ENCODE measurements around the gene PDE3B. TPM values are rescaled to one million over a fixed set of nuclear protein-coding genes. Genes with fewer than 3 reads are reported as not detected.

The PDE3B gene
- total and polyA plus RNA-seq, 2 of the 8 experiments (the other 6 are each of a cell fraction or from before 2014, with no cell fraction given) = 2.7 to 10.9 TPM

DNA sequence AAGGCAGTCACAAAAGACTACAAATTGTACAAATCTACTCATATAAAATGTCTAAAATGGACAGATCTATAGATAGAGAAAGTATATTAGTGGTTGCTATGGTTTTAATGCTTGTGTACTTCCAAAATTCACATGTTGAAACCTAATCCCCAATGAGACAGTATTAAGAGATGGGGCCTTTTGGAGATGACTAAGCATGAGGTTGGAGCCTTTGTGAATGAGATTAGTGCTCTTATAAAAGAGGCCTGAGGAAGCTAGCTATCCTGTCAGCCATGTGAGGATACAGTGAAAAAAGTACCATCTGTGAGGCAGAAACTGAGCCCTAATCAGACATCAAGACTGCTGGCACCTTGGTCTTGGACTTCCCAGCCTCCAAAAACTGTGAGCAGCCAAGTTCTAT lies 165.9 kb downstream of the PDE3B start:
- Histone ChIP-seq H3K4ac (replicated peaks; ENCODE audit: insufficient read length, low read depth, low read length) (no peak overlapping the region), H3K4me1 (replicated peaks in 1 of 4; ENCODE audit: control insufficient read depth in 3 of 4, insufficient read depth in 4 of 4, low read length in 3 of 4) (no peaks in the 10 kb centered on the region), H4K91ac (replicated peaks; ENCODE audit: insufficient read length, low read length) (no peak overlapping the region), H3K79me1 (ENCODE audit: low read depth, low read length) (no peaks in the 10 kb centered on the region), H3K27me3 (replicated peaks in 1 of 4; ENCODE audit: control insufficient read depth in 3 of 4, extremely low read depth in 1 of 4, insufficient read depth in 3 of 4, low read length in 3 of 4) (no peaks in the 10 kb centered on the region), H2BK20ac (ENCODE audit: low read length) (no peak overlapping the region), H3K23me2 (ENCODE audit: low read depth, low read length) (no peaks in the 10 kb centered on the region), H2AFZ (ENCODE audit: low read length) (no peak overlapping the region), H3K56ac (replicated peaks; ENCODE audit: insufficient read length, low read depth, low read length) (no peak overlapping the region), H2BK5ac (ENCODE audit: low read depth, low read length) (no peak overlapping the region), H3K4me3 (ENCODE audit: extremely low read depth in 1 of 4, insufficient read depth in 2 of 4, low read depth in 3 of 4, low read length in 4 of 4) (no peak overlapping the region), H4K20me1 (replicated peaks in 1 of 2; ENCODE audit: control insufficient read depth in 1 of 2, insufficient read depth in 2 of 2, low read length in 2 of 2) (no peaks in the 10 kb centered on the region), H3K4me2 (ENCODE audit: insufficient read depth in 1 of 2, low read depth in 2 of 2, low read length in 2 of 2) (no peak overlapping the region), H3K9ac (replicated peaks in 1 of 4; ENCODE audit: extremely low read depth in 1 of 4, low read depth in 3 of 4, low read length in 3 of 4) (no peak overlapping the region), H4K5ac (ENCODE audit: insufficient read length, low read depth, low read length) (no peak overlapping the region), H3K14ac (ENCODE audit: insufficient read length) (no peak overlapping the region), H2BK120ac (replicated peaks; ENCODE audit: low read depth, low read length) (no peak overlapping the region), H2AK5ac (ENCODE audit: low read depth, low read length) (no peak overlapping the region), H2BK12ac (ENCODE audit: low read depth, low read length) (no peak overlapping the region), H3K36me3 (ENCODE audit: control insufficient read depth in 2 of 4, insufficient read depth in 4 of 4, low read length in 3 of 4) (no peaks in the 10 kb centered on the region), H3K18ac (ENCODE audit: extremely low read depth, low read length) (no peak overlapping the region), H3K23ac (ENCODE audit: insufficient read length) (no peak overlapping the region), H2BK15ac (ENCODE audit: low read length) (no peak overlapping the region), H4K8ac (ENCODE audit: extremely low read depth, insufficient read depth, low read length) (no peak overlapping the region), H3K79me2 (ENCODE audit: control insufficient read depth in 1 of 2, insufficient read depth in 2 of 2, low read length in 2 of 2) (no peaks in the 10 kb centered on the region), H3K27ac (ENCODE audit: low read depth, low read length) (no peak overlapping the region), H3K9me3 (ENCODE audit: insufficient read depth in 2 of 2, low read depth in 1 of 2, low read length in 1 of 2) (no peaks in the 10 kb centered on the region)
- no peak for DNase-seq (ENCODE audit: low read depth in 1 of 2, low spot score in 2 of 2)
- POLR2A ChIA-PET (ENCODE audit: partially characterized antibody) = no interaction called here
- TF ChIP-seq NRF1 (IDR thresholded peaks at IDR 0.05; ENCODE audit: low read depth, low read length) (no peak), CHD2 (IDR thresholded peaks at IDR 0.05; ENCODE audit: low read length) (no peak), POLR2AphosphoS5 (IDR thresholded peaks at IDR 0.05; ENCODE audit: low read depth, low read length) (no peak)
- CTCF ChIA-PET (ENCODE audit: partially characterized antibody) = interaction anchor here (0.9 kb wide), 1 partner anchor 8 kb away, joined by 3 read pairs; no protein-coding TSS in a partner anchor
- FAIRE-seq = no peak

Data from H1 (cell line).